IPS-20b (cell line): ENCODE data around the gene IFITM10.

Experiments used
- H3K27ac ChIP-seq: one replicate; pipeline ENCODE4 v1.5.1; 2013; ENCODE audit warnings: low read length
- H3K27me3 ChIP-seq: 2 replicates; pipeline ENCODE4 v1.6.1; 2013; ENCODE audit warnings: mild to moderate bottlenecking, low read length, inconsistent platforms; ENCODE audit not compliant: insufficient read depth
- H3K36me3 ChIP-seq: 2 replicates; pipeline ENCODE4 v1.6.1; 2013; ENCODE audit warnings: low read depth, mild to moderate bottlenecking, inconsistent platforms, low read length, moderate library complexity; ENCODE audit not compliant: insufficient read depth
- H3K4me1 ChIP-seq: 2 replicates; pipeline ENCODE4 v1.6.1; 2013; ENCODE audit warnings: mild to moderate bottlenecking, control low read depth, inconsistent platforms, low read length, moderate library complexity; ENCODE audit not compliant: insufficient read depth
- H3K4me3 ChIP-seq: 2 replicates; pipeline ENCODE4 v1.5.1; 2013; ENCODE audit warnings: mild to moderate bottlenecking, low read length, inconsistent platforms
- H3K9ac ChIP-seq: 2 replicates; pipeline ENCODE4 v1.6.1; 2013; ENCODE audit warnings: low read depth, mild to moderate bottlenecking, inconsistent platforms, low read length, moderate library complexity
- H3K9me3 ChIP-seq: 2 replicates; pipeline ENCODE4 v1.6.1; 2013; ENCODE audit warnings: mild to moderate bottlenecking, low read depth, low read length, inconsistent platforms; ENCODE audit not compliant: insufficient read depth

IFITM10 gene

DNA sequence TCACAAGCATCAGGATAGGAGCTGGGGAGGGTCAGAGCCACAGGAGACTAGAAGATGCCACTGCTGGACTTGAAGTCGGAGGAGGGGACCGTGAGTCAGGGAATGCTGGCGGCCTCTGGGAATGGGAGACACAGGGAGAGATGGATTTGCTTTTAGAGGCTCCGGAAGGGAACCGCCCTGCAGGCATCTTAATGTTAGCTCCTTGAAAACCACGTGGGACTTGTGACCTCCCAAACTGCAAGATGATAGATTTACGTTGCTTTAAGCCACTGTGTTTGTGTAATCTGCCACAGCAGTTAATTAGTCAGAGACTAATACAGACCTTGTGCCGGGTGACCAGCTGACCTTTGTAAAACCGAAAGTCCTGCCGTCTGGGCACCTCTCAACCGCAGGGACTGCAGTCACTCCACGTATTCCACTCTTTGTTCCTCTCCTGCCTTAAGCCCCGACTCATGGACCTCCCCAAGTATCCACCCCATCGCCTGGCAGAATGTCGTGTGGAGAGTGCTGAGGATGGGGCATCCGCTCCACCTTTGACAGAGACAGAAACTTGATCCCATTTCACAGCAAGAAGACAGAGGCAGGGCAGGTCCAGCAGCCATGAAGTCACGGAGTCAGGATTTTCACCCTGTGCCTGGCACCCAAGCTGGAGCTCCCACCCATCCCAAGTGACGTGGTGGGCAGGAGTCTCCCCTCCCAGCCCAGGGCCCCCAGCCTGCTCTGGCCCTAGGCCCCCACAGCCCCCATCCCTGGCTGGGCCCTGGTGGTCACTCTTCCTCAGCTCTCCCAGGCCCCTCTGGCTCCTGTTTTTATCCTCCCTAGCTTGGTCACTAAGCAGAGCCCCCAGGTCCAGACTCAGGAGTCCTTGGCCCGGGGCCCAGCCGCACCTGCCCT lies 32.7 kb upstream of the IFITM10 start:
- Histone ChIP-seq H3K4me3 (no peak overlapping the region), H3K27me3 (no peaks in the 10 kb centered on the region), H3K36me3 (no peaks in the 10 kb centered on the region), H3K9ac (no peak overlapping the region), H3K9me3 (no peaks in the 10 kb centered on the region), H3K4me1 (no peaks in the 10 kb centered on the region), H3K27ac (no peak overlapping the region)

DNA sequence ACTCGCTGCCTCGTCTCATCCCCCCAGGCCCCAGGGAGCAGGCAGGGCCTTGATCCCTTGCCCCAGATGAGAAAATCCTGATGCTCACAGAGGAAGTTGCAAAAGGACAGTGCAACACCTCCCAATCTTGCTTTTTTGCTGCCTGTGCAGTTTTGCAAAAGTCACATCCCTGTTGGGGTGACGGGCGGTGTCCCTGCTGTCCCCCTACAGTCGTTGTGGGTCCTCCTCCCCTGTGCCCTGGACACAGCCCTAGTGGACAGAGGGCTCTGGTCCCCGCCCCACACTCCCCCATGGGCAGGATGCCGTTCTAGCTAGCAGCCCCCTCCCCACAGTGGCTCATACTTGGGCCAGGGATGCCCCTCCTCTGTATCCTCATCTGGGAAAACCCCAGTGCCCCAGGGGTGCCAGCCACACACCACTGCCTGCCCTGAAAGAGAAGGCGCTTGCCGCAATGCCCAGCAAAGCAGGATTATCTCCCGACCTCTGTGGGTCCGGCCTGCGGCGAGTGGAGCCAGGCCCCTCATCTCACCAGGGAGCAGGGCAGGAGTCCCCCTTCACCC lies 31.7 kb upstream of the IFITM10 start:
- H3K27me3 ChIP-seq = no peaks in the 10 kb centered on the region
- no peak overlapping the region for H3K27ac ChIP-seq
- no peak overlapping the region for H3K9ac ChIP-seq
- no peaks in the 10 kb centered on the region for H3K4me1 ChIP-seq
- no peaks in the 10 kb centered on the region for H3K9me3 ChIP-seq
- no peak overlapping the region for H3K4me3 ChIP-seq
- no peaks in the 10 kb centered on the region for H3K36me3 ChIP-seq

- Histone ChIP-seq H3K4me3 (no peak overlapping the region), H3K9ac (no peak overlapping the region), H3K27me3 (no peaks in the 10 kb centered on the region), H3K27ac (no peak overlapping the region), H3K36me3 (no peaks in the 10 kb centered on the region), H3K4me1 (no peaks in the 10 kb centered on the region), H3K9me3 (no peaks in the 10 kb centered on the region)
These were observed 31.2 kb upstream of the IFITM10 start for GRCh38 chr11:1781593-1781975.

DNA sequence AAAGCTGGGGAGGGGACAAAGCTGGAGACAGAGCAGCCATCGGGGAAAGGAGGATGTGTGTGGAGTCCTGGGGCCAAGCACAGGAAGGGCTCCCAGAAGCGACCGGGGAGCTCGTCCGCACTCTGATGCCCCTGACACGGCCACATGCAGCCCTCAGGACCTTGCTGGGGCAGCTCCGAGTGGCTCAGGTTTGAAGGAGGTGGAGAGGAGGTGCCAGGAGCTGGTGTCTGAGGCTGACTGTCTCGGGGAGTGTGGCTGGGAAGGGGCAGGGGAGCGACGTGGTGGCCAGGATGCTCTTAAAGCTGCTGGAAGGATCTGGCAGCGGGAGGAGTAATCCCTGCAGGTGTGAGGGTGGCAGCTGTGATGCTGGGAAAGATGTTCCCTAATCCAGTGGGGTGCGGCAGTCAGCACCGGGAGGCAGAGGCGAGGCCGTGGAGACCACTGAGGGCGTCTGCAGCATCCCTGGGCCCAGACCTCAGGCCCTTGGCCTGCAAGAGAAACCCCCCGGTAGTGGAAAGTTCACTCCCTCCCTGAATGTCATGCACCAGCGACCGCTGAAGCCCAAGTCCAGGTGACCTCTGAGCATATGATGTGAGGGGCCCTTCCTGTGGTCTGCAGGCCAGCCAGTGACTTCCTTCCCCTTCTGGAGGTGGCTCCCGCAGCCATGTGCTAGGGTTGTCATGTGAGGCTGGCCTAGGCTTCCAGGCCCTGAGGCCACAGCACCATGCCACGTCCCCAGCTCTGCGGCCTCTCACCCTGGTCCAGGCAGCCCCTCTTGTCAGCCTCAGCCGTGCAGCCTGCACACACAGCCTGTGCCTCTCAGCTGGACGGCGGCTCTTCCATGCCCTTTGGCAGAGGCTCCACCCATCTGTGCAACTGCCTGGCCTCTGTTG lies 30.6 kb upstream of the IFITM10 start:
- no peak overlapping the region for H3K27ac ChIP-seq
- no peaks in the 10 kb centered on the region for H3K36me3 ChIP-seq
- no peaks in the 10 kb centered on the region for H3K9me3 ChIP-seq
- H3K9ac ChIP-seq = no peak overlapping the region
- no peaks in the 10 kb centered on the region for H3K27me3 ChIP-seq
- no peaks in the 10 kb centered on the region for H3K4me1 ChIP-seq
- no peak overlapping the region for H3K4me3 ChIP-seq

DNA sequence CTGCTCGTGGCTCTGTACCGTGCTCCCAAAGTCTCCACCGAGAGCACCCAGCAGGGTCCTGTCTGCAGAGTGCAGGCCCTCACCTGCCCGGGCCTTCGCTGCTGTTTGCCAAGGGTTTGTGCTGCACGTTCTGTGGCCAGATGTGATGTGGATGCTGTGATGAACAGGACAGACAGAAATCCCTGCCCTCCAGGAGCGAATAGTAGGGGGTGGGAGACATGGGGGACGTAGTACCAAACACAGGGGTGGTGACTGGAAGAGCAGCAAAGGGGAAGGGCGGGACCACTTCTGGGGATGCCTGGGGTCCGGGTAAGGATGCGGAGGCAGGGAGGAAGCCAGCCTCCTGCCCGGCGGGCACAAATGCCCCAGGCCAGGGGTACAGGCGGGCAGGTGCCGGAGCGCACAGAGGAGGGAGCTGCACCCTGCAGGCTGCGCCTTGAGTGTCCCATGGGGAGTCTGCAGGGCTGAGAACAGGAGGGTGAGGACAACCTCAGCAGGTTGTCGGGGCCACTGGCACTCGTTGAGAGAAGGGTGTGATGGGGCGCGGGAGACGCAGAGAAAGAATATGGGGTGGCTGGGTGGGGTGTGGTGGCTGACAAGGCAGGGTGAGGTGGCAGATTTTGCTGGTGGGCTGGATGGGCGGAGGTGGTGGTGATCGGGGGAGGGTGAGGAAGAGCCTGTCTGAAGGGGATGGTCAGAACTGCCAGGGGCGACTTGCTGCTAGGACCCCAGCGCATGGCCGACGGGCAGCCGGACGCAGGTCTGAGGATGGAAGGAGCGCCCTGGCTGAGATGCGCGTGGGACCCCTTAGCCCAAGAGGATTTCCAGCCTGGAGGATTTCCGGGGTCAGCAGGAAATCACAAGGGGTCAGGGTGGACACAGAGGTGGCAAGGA lies 29.7 kb upstream of the IFITM10 start:
- Histone ChIP-seq H3K36me3 (no peaks in the 10 kb centered on the region), H3K9me3 (no peaks in the 10 kb centered on the region), H3K4me1 (no peaks in the 10 kb centered on the region), H3K27me3 (no peaks in the 10 kb centered on the region), H3K9ac (no peak overlapping the region), H3K27ac (no peak overlapping the region), H3K4me3 (no peak overlapping the region)

DNA sequence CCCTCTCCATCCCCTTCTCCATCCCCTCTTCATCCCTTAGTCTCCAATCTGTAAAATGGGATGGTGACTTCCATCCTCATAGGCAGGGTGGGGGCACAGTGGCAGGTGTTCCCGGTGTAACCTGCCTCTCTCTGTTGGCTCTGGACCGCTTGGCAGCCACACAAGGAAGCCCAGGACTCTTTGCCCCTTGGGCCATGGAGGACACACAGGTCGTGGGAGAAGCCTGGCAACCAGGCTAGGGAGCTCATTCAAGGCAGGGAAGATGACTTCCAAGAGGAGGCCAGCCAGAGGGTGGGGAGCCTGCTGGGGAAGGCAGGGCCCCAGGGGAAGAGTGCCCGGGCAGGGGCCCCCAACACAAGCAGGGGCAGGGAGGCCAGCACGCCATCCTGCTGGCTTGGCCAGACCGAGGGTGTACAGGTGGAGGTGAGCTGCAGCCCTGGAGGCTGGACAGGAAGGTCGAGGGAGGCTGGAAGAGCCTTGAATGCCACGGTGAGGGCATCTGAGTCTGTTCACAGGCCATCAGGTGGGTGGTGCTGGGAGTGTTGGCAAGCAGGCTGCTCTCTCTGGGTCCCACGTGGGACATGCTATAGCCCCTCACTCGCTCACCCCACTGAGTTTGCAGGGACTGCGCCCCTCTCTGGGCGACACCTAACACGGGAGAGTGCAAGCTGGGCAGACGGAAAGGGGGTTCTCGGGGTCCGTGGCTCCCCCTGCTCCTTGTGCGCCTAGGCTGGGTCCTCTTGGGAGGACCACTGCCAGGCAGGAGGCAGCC lies 28.8 kb upstream of the IFITM10 start:
- Histone ChIP-seq H3K9ac (no peak overlapping the region), H3K27ac (no peak overlapping the region), H3K4me1 (no peaks in the 10 kb centered on the region), H3K36me3 (no peaks in the 10 kb centered on the region), H3K9me3 (no peaks in the 10 kb centered on the region), H3K27me3 (no peaks in the 10 kb centered on the region), H3K4me3 (no peak overlapping the region)

GRCh38 chr11:1778141-1778911 lies 27.9 kb upstream of the IFITM10 start:
- Histone ChIP-seq H3K4me3 (no peak overlapping the region), H3K4me1 (peaks cover under 1% of the 10 kb centered on the region; the same call in 1 of the 2 replicates), H3K9me3 (no peaks in the 10 kb centered on the region), H3K36me3 (no peaks in the 10 kb centered on the region), H3K27me3 (no peaks in the 10 kb centered on the region), H3K27ac (no peak overlapping the region), H3K9ac (no peak overlapping the region)

DNA sequence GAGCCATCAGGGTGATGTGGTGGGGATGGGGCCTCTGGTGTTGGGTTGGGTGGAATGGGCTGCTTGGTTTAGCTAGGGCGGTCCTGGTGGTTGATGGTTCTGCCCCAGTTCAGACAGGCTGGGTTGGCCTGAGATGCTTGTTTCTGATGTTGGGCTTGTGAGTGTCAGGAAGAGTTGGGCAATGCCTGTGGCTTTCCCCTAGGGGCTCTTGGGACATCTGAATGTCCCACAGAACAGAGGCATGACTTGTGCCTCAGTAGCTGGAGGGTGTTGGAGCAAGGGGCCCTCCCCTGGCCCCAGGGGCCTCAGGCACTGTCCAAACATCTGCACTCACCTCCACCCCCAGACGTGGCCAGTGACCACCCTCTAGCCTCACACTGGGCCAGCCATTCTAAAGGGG lies 27.3 kb upstream of the IFITM10 start:
- no peak overlapping the region for H3K4me3 ChIP-seq
- peaks cover 3% of the 10 kb centered on the region; the same call in 1 of the 2 replicates for H3K4me1 ChIP-seq
- H3K27me3 ChIP-seq = no peaks in the 10 kb centered on the region
- H3K36me3 ChIP-seq = no peaks in the 10 kb centered on the region
- no peak overlapping the region for H3K27ac ChIP-seq
- H3K9ac ChIP-seq = no peak overlapping the region
- no peaks in the 10 kb centered on the region for H3K9me3 ChIP-seq

- H3K36me3 ChIP-seq = no peaks in the 10 kb centered on the region
- no peak overlapping the region for H3K27ac ChIP-seq
- no peaks in the 10 kb centered on the region for H3K27me3 ChIP-seq
- peaks cover 6% of the 10 kb centered on the region for H3K4me1 ChIP-seq
- H3K4me3 ChIP-seq = no peak overlapping the region
- no peak overlapping the region for H3K9ac ChIP-seq
- H3K9me3 ChIP-seq = no peaks in the 10 kb centered on the region
These were observed 26.7 kb upstream of the IFITM10 start for GRCh38 chr11:1776944-1777715.
